ENCODE measurements around the gene WASF3.

DNA sequence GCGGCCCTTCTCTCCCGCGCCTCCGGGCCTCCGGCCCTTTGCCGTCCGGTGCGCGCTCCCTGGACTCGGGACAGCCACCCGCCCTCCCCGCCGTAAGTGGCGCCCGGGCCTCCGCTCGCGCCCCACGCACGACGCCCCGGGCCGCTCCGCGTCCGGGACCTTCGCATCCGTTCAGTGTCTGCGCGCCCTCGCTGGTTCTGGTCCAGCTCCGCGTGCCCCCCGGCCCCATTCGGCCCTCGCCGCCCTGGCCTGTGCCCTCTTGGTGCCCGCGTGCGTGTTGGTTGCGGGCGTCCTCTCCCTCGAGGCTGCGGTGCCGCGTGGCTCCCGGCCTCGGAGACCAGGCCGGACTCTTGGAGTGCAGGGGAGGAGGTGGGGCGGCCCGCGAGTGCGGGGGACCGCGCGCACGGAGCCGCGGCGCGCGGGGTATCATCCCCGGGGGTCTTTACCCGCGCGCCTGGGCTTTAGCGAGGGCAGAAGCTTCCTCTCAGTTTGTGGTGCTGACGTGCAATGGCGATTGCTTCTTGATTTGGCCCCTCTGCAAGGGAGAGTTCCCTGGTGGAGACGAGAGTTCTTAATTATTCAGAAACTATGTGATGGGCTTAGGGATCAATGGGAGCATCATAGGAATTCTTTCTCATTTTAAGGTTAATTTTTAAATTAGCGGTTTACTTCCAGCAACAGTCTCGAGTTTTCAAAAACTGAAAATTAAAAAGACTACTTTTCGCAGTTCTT, 757 bp downstream of the WASF3 start:
- TF ChIP-seq, protein P1, sequence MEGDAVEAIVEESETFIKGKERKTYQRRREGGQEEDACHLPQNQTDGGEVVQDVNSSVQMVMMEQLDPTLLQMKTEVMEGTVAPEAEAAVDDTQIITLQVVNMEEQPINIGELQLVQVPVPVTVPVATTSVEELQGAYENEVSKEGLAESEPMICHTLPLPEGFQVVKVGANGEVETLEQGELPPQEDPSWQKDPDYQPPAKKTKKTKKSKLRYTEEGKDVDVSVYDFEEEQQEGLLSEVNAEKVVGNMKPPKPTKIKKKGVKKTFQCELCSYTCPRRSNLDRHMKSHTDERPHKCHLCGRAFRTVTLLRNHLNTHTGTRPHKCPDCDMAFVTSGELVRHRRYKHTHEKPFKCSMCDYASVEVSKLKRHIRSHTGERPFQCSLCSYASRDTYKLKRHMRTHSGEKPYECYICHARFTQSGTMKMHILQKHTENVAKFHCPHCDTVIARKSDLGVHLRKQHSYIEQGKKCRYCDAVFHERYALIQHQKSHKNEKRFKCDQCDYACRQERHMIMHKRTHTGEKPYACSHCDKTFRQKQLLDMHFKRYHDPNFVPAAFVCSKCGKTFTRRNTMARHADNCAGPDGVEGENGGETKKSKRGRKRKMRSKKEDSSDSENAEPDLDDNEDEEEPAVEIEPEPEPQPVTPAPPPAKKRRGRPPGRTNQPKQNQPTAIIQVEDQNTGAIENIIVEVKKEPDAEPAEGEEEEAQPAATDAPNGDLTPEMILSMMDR (IDR thresholded peaks at IDR 0.05; ENCODE audit: insufficient read depth, low read depth, low read length), result no peak
- TF ChIP-seq EZH2 (IDR thresholded peaks at IDR 0.05; ENCODE audit: insufficient read depth, low read length), result no peak
